ENCODE data around the gene CTBS.
"Not testable (repeated sequence)": the region's sequence is repeated elsewhere in the genome, so short reads cannot be mapped to it uniquely, and the experiment has no call there.

CTBS gene

GRCh38 chr1:84584126-84584525, 9.9 kb upstream of the CTBS start:
- no peak for DNase-seq (ENCODE audit: low read depth)

- DNase-seq (ENCODE audit: low read depth): no peak
Measured at GRCh38 chr1:84583648-84584047, 9.4 kb upstream of the CTBS start.

- no peak for DNase-seq (ENCODE audit: low read depth)
Measured at GRCh38 chr1:84582802-84583587, 8.8 kb upstream of the CTBS start.

GRCh38 chr1:84581648-84582047, 7.4 kb upstream of the CTBS start:
- no peak for DNase-seq (ENCODE audit: low read depth)

GRCh38 chr1:84574936-84575335, 696 bp upstream of the CTBS start:
- no peak for DNase-seq (ENCODE audit: low read depth)

GRCh38 chr1:84573481-84573966, 716 bp downstream of the CTBS start:
- DNase-seq (ENCODE audit: low read depth): no peak

- DNase-seq (ENCODE audit: low read depth): no peak
Measured at GRCh38 chr1:84571150-84571535, 3.1 kb downstream of the CTBS start.

GRCh38 chr1:84570436-84571149, 3.6 kb downstream of the CTBS start:
- DNase-seq (ENCODE audit: low read depth): no peak

GRCh38 chr1:84569216-84569615, 5.0 kb downstream of the CTBS start:
- no peak for DNase-seq (ENCODE audit: low read depth)

- no peak for DNase-seq (ENCODE audit: low read depth)
Measured at GRCh38 chr1:84550826-84551225, 23.4 kb downstream of the CTBS start.

GRCh38 chr1:84541679-84542078, 32.6 kb downstream of the CTBS start:
- no peak for DNase-seq (ENCODE audit: low read depth)

GRCh38 chr1:84540759-84541158, 33.5 kb downstream of the CTBS start:
- no peak for DNase-seq (ENCODE audit: low read depth)

GRCh38 chr1:84539972-84540371, 34.3 kb downstream of the CTBS start:
- DNase-seq (ENCODE audit: low read depth): no peak

- no peak for DNase-seq (ENCODE audit: low read depth)
Measured at GRCh38 chr1:84538599-84538998, 35.6 kb downstream of the CTBS start.

GRCh38 chr1:84525779-84526178, 48.5 kb downstream of the CTBS start:
- no peak for DNase-seq (ENCODE audit: low read depth)

GRCh38 chr1:84524590-84524989, 49.6 kb downstream of the CTBS start:
- no peak for DNase-seq (ENCODE audit: low read depth)

- no peak for DNase-seq (ENCODE audit: low read depth)
Measured at GRCh38 chr1:84510668-84511067, 63.6 kb downstream of the CTBS start.

GRCh38 chr1:84510165-84510564, 64.1 kb downstream of the CTBS start:
- DNase-seq (ENCODE audit: low read depth): no peak

GRCh38 chr1:84509029-84509428, 65.2 kb downstream of the CTBS start:
- DNase-seq (ENCODE audit: low read depth): no peak

GRCh38 chr1:84508510-84508909, 65.7 kb downstream of the CTBS start:
- DNase-seq (ENCODE audit: low read depth): no peak

GRCh38 chr1:84507887-84508286, 66.4 kb downstream of the CTBS start:
- not testable (repeated sequence) for DNase-seq (ENCODE audit: low read depth)

- no peak for DNase-seq (ENCODE audit: low read depth)
Measured at GRCh38 chr1:84506729-84507453, 67.3 kb downstream of the CTBS start.

Measured in CMK (cell line).